Left renal pelvis (tissue), 4 donors: ENCODE data around the gene ZNG1F. TPM values are rescaled to one million over a fixed set of nuclear protein-coding genes. Genes with fewer than 3 reads are reported as not detected.
"Not testable (repeated sequence)": the region's sequence is repeated elsewhere in the genome, so short reads cannot be mapped to it uniquely, and the experiment has no call there.

Experiments used
- DNase-seq, 4 donors: peaks; one replicate each; pipeline ENCODE4 v3.0.0-alpha.2; 2013; ENCODE audit warnings: low read depth in 4 of 4, low spot score in 3 of 4
- polyA plus RNA-seq, 4 donors: library from polyadenylated mRNA; unstranded; fragments of 120-200 nt; gene quantifications; one replicate each; pipeline ENCODE4 v1.2.1, GENCODE V29; 2013; ENCODE audit not compliant: insufficient read length in 4 of 4

Gene ZNG1F
- polyA plus RNA-seq, 4 donors, result 9.3 to 21.2 (median 18.9) TPM

GRCh38 chr9:41087157-41087780, 101.8 kb downstream of the ZNG1F start:
- DNase-seq, result not testable (repeated sequence)

GRCh38 chr9:41086685-41087084, 102.4 kb downstream of the ZNG1F start:
- DNase-seq, result not testable (repeated sequence)

- not testable (repeated sequence) for DNase-seq
Measured at GRCh38 chr9:41086215-41086614, 102.9 kb downstream of the ZNG1F start.

GRCh38 chr9:41082358-41082757, 106.8 kb downstream of the ZNG1F start:
- not testable (repeated sequence) for DNase-seq

Other genes starting within 250 kb of the ZNG1F start
- under 1 TPM in 1 of 4 donors, not detected in 3; 0.08 TPM for gene FOXD4L6, start 60.6 kb downstream of the ZNG1F start, polyA plus RNA-seq